HTR-8/SVneo (cell line): Measurements from ENCODE around the gene XPA.
"Not testable (repeated sequence)": the region's sequence is repeated elsewhere in the genome, so short reads cannot be mapped to it uniquely, and the experiment has no call there.

ENCODE experiments used
- DNase-seq: peaks from one replicate; pipeline ENCODE4 v3.0.0; 2011; ENCODE audit warnings: low spot score, mixed read lengths; ENCODE audit not compliant: insufficient read length
- FAIRE-seq: peaks from 2 replicates; lab custom pipeline; 2011; peaks lifted over from hg19 to GRCh38; lab: Jason Lieb, UNC

The XPA gene

DNA sequence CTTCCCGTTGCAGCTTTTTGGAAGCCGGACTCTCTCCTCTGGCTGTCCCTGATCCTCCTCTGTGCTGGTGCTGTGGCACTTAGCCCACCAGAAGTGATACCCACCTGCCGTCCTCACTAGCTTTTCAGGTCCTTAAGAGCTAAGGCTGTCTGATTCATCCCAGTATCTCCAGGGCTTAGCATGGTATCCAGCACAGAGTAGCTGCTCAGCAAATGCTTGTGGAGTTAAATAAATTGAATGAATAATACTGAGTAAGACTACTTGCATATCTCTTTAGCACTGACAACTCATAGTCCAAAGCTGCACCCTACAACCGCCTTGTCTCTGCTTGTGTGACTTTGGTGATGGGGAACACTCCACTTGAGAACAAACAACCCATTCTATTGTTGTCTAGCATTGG lies 7.7 kb upstream of the XPA start:
- DNase-seq (no peak), FAIRE-seq (no peak)

DNA sequence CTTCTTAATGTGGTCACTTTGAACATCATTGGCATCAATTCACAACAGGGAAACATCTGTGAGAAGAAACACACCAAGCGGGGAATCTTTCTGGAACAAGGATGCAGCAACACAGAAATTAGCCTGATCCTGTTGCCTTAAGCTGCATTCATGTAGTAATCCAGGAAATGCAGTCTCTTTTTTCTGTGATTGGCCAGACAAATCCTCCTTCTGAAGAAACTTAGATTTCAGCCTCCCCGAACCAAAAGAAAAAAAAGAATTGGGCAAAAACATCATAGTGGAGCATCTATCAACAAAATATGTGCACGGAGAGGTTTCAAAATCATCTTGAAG lies 7.2 kb upstream of the XPA start:
- no peak for DNase-seq
- FAIRE-seq, result no peak

DNA sequence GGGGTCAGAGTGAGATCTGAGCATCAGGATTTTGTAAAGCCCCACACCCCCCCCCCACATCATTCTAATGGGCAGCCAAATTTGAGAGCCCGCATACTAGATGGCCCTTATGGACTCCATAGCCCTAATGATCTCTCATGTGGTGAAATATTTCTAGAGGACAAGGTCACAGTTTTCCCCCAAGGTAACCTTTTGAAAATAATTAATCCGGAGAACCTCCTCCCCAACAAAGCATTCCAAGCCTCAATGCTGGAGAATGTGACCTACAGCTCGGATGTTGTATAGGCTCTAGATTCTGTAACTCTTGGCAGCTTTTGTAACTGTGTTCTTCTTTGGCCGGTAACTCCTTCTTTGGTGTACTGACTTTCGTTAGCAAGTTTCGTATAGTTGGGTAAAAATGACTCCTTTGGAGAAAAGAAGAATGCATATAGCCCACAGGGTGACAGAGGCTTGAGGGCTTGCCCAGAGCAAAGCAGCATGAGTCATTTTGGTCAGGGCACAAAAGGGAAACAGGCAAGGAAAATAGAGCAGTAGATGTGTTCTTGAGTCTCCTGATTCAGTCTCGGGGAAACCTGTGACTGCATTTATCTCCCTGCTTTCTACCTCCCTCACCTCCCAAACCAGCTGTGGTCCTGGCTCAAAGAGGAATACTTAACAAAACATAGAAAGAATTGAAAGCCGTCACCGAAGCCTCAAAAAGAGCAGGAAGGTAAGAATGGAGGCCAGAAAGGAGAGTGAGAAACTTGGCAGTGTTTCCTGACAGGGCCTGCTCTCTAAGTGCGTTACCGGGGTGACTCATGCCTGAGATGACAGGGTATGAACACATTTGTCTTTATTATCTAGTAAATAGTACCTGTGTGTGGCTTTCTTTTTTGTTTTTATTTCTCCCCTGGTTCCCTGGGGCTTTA lies 6.6 kb upstream of the XPA start:
- FAIRE-seq, result no peak
- DNase-seq, result peak; percentile 49

DNA sequence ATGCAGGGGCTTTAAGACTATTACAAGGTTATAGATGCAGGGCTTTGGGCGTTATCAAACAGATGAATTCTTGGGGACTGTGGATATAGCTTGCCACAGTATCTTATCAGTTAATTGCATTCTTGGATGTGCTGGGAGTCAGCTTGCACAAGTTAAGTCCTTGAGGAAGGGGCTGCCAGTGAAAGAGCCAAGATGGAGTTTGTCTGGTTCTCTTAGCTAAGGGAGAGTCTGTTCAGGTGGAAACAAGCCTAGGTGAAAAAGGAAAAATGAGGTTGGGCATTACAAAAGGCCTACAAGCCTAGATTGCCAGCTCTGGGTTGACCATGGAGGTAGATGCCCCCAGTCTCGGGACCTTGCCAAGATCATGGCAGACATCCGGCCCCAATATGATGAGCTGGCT lies 2.7 kb upstream of the XPA start:
- DNase-seq, FAIRE-seq: not testable (repeated sequence)

DNA sequence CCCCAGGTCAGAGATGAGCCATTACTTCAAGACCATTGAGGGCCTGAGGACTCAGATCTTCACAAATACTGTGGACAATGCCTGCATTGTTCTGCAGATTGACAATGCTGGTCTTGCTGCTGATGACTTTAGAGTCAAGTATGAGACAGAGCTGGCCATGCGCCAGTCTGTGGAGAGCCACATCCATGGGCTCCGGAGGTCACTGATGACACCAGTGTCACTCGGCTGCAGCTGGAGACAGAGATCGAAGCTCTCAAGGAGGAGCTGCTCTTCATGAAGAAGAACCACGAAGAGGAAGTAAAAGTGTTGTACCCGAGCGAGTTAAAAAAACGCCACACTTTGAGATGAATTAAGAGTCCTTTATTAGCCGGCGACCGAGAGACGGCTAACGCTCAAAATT lies 2.1 kb upstream of the XPA start:
- FAIRE-seq, DNase-seq: not testable (repeated sequence)

DNA sequence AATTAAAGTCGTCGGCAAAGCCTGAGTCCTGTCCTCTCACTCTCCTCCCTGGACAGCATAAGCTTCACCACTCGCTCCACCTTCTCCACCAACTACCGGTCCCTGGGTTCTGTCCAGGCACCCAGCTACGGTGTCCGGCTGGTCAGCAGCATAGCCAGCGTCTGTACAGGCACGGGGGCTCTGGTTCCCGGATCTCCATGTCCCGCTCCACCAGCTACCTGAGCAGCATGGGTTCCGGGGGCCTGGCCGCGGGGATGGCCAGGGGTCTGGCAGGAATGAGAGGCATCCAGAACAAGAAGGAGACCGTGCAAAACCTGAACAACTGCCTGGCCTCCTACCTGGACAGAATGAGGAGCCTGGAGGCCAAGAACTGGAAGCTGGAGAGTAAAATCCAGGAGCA lies 1.7 kb upstream of the XPA start:
- no peak for FAIRE-seq
- no peak for DNase-seq

DNA sequence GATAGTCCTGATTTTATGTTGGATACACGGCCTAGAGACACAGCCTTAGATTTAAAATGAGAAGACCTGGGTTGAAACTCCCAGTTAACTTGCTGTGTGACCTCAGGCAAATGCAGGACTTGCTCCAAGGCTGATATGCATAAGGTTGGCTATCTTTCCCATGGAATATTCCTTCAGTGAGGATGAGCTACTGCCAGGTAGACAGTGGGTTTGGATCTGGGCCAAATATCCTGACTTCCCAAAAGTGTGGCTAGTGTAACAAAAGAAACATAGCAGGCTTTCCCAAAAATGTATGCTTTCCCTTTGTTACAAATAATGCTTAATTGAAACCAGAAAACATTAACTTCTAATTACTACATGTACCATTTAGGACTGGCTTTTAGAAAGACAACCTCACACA lies 697 bp upstream of the XPA start:
- DNase-seq (no peak), FAIRE-seq (no peak)

DNA sequence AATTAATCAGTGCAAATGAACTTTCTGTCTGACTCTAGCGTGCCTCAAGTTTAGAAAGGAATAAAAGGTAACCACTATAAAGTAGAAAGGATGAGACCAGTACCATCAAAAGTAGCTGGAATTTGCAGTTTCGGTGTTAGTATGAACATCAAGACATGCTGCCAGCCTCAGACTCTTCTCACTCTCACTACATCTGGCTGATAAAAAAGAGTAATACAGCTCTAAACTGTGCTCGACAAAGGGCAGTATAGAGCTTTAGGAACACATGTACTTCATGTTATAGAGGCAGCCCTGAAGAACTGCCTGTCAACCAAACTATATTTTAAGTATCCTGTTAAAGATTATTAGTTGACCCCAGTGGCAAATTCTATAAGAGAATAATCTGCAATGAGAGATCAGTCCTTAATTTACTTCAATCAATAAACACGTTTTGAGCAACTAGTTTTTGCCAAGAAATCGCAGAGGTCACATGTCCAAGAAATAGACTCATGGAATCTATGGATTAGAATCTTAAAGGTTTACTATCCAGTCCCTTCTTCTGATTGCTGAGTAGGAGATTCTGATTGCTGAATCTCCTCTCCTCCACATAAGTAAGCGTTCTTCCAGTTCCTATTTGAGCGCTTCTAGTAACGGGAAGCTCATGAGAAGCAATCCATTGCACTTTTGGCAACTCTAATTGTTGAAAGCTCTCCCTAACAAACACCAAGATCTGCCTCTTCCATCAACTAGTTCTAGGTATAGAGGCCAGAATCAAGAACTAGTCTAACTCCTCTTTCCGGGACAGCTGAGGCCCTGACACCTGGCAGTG lies 941 bp downstream of the XPA start:
- no peak for FAIRE-seq
- DNase-seq, result no peak

DNA sequence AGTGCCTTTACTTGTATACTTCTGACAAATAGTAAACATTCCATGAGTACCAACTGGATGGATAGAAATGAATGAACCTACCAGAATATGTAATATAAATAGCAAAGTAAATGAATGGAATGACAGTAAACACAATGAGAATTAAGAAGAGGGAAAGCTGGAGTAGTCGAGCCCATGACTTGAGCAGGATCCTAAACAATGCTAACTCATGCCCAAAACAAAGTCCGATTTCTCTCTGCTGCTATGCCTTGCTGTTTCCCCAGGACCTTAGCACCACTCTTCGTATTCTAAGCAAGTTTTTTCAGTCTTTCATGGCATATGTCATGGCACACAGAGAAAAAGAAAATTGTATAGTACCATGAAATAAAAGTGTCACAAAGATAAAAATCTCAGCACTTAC lies 1.8 kb downstream of the XPA start:
- DNase-seq (no peak), FAIRE-seq (no peak)

DNA sequence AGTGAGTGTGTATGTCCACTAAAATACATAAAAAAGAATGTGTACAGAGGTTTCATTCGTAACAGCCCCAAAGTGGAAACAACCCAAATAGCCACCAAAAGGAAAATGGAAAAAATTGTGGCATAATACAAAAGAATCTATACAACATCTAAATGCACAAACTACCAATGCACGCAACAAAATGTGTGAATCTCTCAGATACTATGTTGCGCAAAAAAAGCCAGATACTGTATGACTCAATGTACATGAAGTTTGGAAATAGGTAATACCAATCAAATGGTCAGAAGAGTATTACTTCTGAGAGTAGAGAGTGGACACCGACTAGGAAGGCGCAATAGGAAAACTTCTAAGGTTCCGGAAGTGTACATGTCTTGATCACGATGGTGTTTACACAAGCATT lies 2.4 kb downstream of the XPA start:
- no peak for FAIRE-seq
- no peak for DNase-seq

DNA sequence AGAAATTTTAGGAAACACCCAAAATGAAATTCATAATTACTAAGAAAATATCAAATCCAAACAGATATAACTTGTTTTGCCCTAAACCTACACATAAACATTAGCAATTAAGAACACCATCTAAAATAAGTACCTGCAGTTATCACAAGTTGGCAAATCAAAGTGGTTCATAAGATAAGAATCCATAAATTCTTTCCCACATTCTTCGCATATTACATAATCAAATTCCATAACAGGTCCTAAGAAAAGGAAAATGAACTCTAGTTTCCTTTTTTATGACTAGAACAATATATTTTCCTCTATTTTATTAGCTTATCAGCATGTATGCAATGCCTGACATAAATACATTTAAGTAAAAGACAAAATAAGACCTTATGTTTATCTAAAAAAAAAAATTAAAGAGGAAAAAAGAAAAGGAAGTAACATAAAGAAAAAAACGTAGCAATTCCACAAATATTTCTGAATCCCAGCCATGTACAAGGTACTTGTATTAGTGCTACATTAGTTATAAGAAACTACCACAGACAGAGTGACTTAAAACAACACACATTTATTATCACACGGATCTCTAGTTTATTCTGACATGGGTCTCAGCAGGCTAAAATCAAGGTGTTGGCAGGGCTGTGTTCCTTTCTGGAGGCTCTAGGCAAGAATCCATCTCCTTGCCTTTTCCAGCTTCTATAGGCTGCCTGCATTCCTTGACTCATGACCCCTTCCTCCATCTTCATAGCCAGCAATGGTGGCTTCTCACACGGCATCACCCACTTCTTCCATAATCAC lies 7.5 kb downstream of the XPA start:
- no peak for DNase-seq

DNA sequence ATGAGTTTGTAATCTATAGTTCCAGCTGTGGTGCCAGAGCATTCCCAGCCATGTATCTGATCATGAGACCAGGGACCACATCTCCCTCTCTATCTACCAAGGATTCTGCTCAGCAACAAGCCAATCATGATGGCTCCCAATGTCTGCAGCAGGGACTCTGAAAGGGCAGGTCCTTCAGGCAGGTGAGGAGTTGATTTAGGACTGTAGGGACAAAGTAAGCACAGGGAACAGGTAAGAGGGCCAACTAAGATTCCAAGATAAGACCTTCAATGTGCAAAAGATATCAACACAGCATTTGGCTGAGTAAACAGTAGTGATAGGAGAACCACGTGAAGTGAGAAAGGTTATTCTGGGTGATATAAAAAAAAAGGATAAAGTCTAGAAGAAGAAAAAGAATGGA lies 8.5 kb downstream of the XPA start:
- no peak for FAIRE-seq
- DNase-seq, result no peak

More for the DNA sequence above, 7.5 kb downstream of the XPA start:
- FAIRE-seq, result no peak

DNA sequence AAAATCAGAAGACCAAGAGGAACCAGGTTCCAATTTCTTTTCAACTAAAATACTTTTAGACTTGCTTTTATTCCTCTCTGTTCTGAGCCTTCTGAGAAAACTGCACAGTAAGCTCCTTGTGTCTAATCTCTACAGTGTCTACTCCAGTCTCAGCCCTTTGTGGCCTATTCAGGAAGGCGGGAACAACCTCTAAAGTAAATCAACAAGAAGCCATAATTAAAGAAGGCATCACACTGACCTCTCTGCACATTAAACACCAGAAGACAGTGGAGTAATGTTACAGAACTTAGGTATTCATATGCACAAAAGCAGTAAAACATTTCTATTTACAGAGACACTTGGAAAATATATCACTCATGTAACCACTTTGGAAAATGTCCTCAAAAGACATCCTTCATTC lies 14.9 kb downstream of the XPA start:
- no peak for FAIRE-seq

DNA sequence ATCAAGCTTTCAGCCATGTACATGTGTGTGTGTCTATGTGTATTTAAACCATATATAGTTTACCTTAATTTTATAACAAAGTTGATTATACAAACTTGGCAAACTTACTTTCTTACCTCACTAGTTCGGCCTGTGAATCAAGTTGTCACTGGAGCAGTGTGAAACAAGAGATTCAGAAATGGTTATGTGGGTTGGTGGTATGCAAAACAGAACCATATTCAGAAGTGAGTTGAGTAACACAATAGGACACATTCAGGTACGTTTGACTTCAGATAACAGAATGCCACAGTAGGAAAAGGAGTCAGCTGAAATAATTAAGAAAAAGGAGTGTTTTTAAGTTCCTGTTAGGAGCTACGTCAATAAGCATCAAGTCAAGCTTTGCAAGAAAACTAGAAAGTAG lies 21.5 kb downstream of the XPA start:
- no peak for FAIRE-seq
- no peak for DNase-seq

More for the DNA sequence above, 14.9 kb downstream of the XPA start:
- no peak for DNase-seq

DNA sequence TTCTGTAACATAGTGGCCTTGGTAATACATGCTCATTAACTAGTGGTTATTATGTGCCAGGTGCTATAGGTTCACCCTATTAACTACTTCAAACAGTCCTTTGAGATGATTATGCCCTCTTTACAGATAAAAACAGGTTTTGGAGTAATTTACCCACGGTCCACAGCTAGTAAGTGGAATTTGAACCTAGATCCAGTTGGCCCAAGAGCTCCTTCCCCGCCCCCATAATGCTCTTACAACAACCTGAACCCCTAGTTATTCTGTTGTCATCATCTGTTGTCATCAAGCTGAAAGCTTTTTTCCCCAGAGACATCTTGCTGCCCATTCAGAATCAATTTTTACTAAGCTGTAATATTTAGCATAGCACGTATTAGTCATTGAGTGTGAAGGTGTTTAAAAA lies 23.2 kb downstream of the XPA start:
- FAIRE-seq (no peak), DNase-seq (no peak)

DNA sequence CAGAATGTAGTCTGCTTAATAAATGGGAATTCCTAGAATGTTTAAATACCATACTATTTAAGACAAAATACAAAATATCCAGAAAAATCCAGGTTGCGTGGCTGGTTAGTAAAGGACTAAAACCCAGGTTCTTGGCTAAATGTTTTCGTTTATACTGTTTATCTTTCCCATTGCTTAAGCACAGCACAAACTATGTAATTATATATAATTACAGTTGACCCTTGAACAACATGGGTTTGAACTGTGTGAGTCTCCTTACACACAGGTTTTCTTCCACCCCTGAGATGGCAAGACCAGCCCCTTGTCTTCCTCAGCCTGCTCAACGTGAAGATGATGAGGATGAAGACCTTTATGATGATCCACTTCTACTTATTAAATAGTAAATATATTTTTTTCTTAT lies 24.7 kb downstream of the XPA start:
- no peak for DNase-seq
- FAIRE-seq, result no peak

DNA sequence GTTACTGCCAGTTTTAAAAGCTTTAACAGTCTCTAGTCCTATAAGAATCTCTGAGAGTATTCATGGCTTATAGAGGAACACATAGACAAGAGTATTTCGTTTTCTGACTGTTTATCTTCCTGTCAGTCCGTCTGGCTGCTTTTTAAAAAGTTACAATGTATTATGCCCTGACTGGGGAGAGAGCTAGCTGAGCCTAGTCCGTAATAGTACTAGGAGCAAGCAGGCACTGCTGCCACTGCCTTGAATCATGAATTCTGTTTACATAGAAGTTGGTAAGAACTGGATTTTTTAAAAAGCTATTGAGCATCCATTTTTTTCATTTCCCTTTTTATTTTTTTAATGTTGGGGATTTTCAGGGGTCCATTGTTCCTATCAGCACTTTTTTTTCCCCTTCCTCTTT lies 26.6 kb downstream of the XPA start:
- FAIRE-seq (no peak), DNase-seq (no peak)

DNA sequence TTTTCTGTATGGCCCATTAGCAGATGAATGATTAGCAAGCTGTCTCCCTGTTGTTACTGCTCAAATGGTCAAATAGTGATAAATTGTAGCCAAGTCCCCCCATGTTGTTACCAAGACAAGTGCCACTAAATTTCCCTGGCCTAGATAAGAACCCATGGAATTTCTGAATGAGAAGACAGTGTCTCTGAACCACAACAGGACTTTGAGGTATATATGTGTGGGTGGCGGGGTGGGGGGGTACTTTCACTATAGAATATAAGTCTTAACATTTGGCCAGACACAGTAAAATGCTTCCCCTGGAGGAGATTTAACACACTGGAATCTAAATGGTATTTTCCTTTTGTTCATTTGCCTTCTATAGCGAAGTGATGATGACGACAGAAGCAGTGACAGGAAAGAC lies 28.7 kb downstream of the XPA start:
- FAIRE-seq (no peak), DNase-seq (no peak)

DNA sequence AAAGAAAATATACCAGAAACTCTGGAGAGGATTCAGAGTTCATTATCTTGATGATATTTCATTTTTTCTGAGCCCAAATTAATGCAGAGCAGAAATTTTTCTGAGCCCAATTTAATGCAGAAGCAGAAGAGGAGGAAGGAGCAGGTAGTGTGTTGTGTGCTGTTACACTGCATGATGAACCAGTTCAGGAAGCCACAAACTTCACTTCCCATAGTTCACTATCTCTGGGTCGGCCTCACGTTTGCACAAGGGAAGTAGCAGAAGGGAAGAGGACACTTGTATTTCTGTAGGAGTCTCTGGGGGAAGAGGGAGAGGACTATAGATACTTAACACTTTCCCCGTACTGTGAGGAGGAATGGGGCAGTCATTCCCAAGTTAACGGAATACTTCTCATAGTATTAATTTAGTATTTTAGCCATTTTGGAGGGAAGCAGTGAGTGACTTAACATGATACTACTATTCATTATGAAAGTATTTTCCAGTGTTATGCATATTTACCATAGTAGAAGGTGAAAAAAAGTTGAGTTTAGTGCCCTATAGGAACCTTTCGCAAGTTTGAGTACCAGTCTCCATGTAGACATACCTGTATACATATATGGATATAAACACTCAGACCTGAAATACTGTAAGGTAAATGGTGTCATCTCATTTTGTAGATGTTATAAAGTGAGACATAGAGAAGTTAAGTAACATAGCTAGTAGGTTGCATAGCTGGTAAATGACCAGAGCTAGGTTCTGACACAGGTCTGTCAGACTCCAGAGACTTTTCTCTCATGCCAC lies 30.0 kb downstream of the XPA start:
- no peak for FAIRE-seq
- no peak for DNase-seq

DNA sequence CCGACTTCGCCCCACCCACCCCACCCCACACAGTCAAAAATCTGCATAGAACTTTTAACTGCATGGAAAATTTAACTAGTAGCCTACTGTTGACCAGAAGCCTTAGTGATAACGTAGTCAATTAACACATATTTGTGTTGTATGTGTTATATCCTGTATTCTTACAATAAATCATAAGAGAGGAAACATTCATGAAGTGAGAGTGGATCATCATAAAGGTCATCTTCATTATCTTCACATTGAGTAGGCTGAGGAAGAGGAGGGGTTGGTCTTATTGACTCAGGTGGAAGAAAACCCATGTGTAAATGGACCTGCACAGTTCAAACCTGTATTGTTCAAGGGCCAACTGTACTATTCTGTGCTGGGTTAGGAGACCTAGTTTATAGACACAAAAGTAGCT lies 31.4 kb downstream of the XPA start:
- DNase-seq, result no peak
- FAIRE-seq, result no peak
